GM12892 (cell line): ENCODE results near the gene USP35.

Experiments
- POLR2AphosphoS5 ChIP-seq: IDR thresholded peaks from 2 replicates; pipeline ENCODE4 v1.6.1; 2011; ENCODE audit warnings: low read depth, low read length, control low read depth
- TAF1 ChIP-seq: IDR thresholded peaks from 2 replicates; pipeline ENCODE4 v1.6.1; 2011; ENCODE audit warnings: low read depth, mild to moderate bottlenecking, control low read depth, low read length, borderline replicate concordance

DNA sequence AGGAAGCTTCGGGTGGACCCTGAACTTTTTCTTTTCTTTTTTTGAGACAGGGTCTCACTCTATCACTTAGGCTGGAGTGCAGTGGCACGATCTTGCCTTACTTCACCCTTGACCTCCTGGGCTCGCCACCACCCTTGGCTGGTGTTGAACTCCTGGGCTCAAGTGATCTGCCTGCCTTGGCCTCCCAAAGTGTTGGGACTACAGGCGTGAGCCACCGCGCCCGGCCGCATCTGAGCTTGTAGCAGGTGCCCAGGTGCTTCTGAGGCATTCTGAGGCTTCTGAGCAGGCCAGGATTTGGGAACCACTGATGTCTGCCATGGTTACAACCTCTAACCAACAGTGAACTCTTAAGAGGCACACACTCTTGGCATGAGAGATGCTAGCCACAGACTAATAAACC is 5.1 kb downstream of the USP35 start:
- TF ChIP-seq TAF1 (no peak), POLR2AphosphoS5 (no peak)
